Neuronal stem cell (in vitro differentiated cells): ENCODE measurements around the gene LDLRAD2. TPM values are rescaled to one million over a fixed set of nuclear protein-coding genes. Genes with fewer than 3 reads are reported as not detected.

ENCODE experiments used
- DNase-seq: peaks from one replicate; pipeline ENCODE4 v3.0.0-alpha.2; 2013; ENCODE audit warnings: low spot score
- H2AFZ ChIP-seq: one replicate; pipeline ENCODE4 v1.6.1; 2013; ENCODE audit warnings: mild to moderate bottlenecking, low read length, inconsistent platforms
- H2AK5ac ChIP-seq: 2 replicates; pipeline ENCODE4 v1.6.1; 2013; ENCODE audit warnings: low read depth, mild to moderate bottlenecking, inconsistent platforms, low read length, moderate library complexity, mixed read lengths
- H2BK120ac ChIP-seq: 2 replicates; pipeline ENCODE4 v1.6.1; 2013; ENCODE audit warnings: low read depth, mild to moderate bottlenecking, inconsistent platforms, low read length, moderate library complexity, mixed read lengths
- H2BK12ac ChIP-seq: one replicate; pipeline ENCODE4 v1.6.1; 2013; ENCODE audit warnings: low read length, inconsistent platforms
- H2BK15ac ChIP-seq: 2 replicates; pipeline ENCODE4 v1.6.1; 2013; ENCODE audit warnings: mild to moderate bottlenecking, low read length, inconsistent platforms, mixed read lengths
- H2BK5ac ChIP-seq: one replicate; pipeline ENCODE4 v1.6.1; 2013; ENCODE audit warnings: inconsistent platforms, mild to moderate bottlenecking, low read length, moderate library complexity
- H3K14ac ChIP-seq: one replicate; pipeline ENCODE4 v1.6.1; 2013; ENCODE audit warnings: low read length, inconsistent platforms
- H3K18ac ChIP-seq: 2 replicates; pipeline ENCODE4 v1.6.1; 2013; ENCODE audit warnings: low read length, inconsistent platforms
- H3K23ac ChIP-seq: 2 replicates; pipeline ENCODE4 v1.6.1; 2013; ENCODE audit warnings: low read depth, mild to moderate bottlenecking, mixed read lengths, low read length, inconsistent platforms; ENCODE audit not compliant: poor library complexity
- H3K27ac ChIP-seq: replicated peaks from 3 replicates; pipeline ENCODE4 v1.5.1; 2013; ENCODE audit warnings: low read length, inconsistent platforms
- H3K27me3 ChIP-seq, 3 experiments: 2 replicates each; pipeline ENCODE4 v1.6.1; 2013; ENCODE audit warnings: low read length in 3 of 3, mild to moderate bottlenecking in 2 of 3, inconsistent platforms in 1 of 3, low read depth in 1 of 3, mixed read lengths in 1 of 3, moderate library complexity in 1 of 3; ENCODE audit not compliant: control insufficient read depth in 3 of 3, insufficient read depth in 3 of 3
- H3K36me3 ChIP-seq, 2 donors: replicated peaks in 1 of 2; 2 replicates each; pipeline ENCODE4 v1.6.1; 2013; ENCODE audit warnings: low read length in 2 of 2; ENCODE audit not compliant: control insufficient read depth in 2 of 2, insufficient read depth in 2 of 2
- H3K4ac ChIP-seq: 2 replicates; pipeline ENCODE4 v1.6.1; 2013; ENCODE audit warnings: inconsistent platforms, mild to moderate bottlenecking, low read length, moderate library complexity
- H3K4me1 ChIP-seq, 2 donors: 1 replicate in 1 of 2; 2 replicates in 1 of 2; pipeline ENCODE4 v1.6.1; 2013; ENCODE audit warnings: low read length in 2 of 2, low read depth in 1 of 2; ENCODE audit not compliant: control insufficient read depth in 2 of 2, insufficient read depth in 1 of 2
- H3K4me2 ChIP-seq: one replicate; pipeline ENCODE4 v1.6.1; 2013; ENCODE audit warnings: mild to moderate bottlenecking, low read length, inconsistent platforms; ENCODE audit not compliant: insufficient read depth, poor library complexity, severe bottlenecking
- H3K4me3 ChIP-seq, 2 donors: 2 replicates each; pipeline ENCODE4 v1.5.1; 2013; ENCODE audit warnings: low read length in 2 of 2, mild to moderate bottlenecking in 2 of 2, inconsistent platforms in 1 of 2, moderate library complexity in 1 of 2
- H3K79me1 ChIP-seq: one replicate; pipeline ENCODE4 v1.6.1; 2013; ENCODE audit warnings: low read depth, mild to moderate bottlenecking, inconsistent platforms, low read length, moderate library complexity
- H3K9ac ChIP-seq: one replicate; pipeline ENCODE4 v1.6.1; 2013; ENCODE audit warnings: mild to moderate bottlenecking, low read depth, low read length, inconsistent platforms; ENCODE audit not compliant: poor library complexity
- H3K9me3 ChIP-seq, 2 donors: replicated peaks in 1 of 2; 2 replicates each; pipeline versions ENCODE3 to v1.6.1; 2013; ENCODE audit warnings: low read length in 2 of 2, mild to moderate bottlenecking in 2 of 2, inconsistent platforms in 1 of 2, low read depth in 1 of 2, mixed read lengths in 1 of 2, moderate library complexity in 1 of 2; ENCODE audit not compliant: control insufficient read depth in 2 of 2, insufficient read depth in 1 of 2
- H4K8ac ChIP-seq: one replicate; pipeline ENCODE4 v1.6.1; 2013; ENCODE audit warnings: low read depth, mild to moderate bottlenecking, inconsistent platforms, low read length, moderate library complexity
- H4K91ac ChIP-seq: one replicate; pipeline ENCODE4 v1.6.1; 2013; ENCODE audit warnings: low read length, low read depth, mild to moderate bottlenecking, inconsistent platforms; ENCODE audit not compliant: poor library complexity
- WGBS, 2 donors: extraction: QIAGEN DNeasy Blood & Tissue Kit; methylation state at CpG; one replicate each; pipeline ENCODE4 v1.1.7; 2013; ENCODE audit warnings: missing lambda C conversion rate in 2 of 2, mixed read lengths in 1 of 2; ENCODE audit not compliant: insufficient read length in 2 of 2, insufficient replicate concordance in 1 of 2; ENCODE audit errors: extremely low coverage in 2 of 2; 5-methylcytosine and 5-hydroxymethylcytosine counted together
- polyA plus RNA-seq, 2 experiments: library from polyadenylated mRNA; stranded (reverse); fragments of 200-250 nt; gene quantifications; one replicate each; pipeline ENCODE4 v1.2.3, GENCODE V29; 2013

LDLRAD2 gene, protein sequence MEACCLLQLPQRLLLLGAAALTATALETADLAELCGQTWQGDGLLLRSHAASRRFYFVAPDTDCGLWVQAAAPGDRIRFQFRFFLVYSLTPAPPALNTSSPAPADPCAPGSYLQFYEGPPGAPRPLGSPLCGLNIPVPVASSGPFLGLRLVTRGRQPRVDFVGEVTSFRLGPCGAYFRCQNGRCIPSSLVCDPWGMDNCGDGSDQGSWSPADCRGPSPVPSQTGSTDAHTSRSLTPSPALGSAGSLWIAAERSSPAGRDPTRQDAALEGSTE
- polyA plus RNA-seq (2013, experiment 1 of 2), result 0.28 TPM
- polyA plus RNA-seq (2013, experiment 2 of 2), result 0.28 TPM

DNA sequence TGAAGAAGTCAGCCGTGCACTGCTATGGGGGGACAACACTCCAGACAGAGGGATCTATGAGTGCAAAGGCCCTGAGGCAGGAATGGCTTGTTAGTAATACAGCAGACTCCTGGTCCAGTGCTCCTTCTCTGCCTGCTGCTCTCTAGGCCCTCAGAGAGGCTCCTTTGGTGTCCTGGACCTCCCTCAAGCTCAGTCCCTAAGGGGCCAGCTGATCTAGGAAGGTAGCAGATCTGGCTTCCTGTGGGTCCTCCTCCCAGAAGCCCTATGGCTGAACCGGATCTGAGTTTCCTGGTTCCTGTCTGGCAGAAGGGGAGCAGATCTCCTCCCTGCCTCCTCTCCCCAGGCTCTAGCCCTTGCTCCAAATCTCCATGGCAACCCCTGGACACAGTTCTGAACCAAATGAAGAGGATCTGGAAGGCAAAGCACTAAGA, at the start of gene LDLRAD2:
LDLRAD2 (plus strand) TSS at position 391 of the 431 bp plus-strand sequence. CDS start 187 bp downstream, outside the sequence.
- DNase-seq, result no peak
- H3K4ac ChIP-seq, result no peak within 1 kb of the TSS
- H2AK5ac ChIP-seq, result peak within 1 kb of the TSS; percentile 66

DNA sequence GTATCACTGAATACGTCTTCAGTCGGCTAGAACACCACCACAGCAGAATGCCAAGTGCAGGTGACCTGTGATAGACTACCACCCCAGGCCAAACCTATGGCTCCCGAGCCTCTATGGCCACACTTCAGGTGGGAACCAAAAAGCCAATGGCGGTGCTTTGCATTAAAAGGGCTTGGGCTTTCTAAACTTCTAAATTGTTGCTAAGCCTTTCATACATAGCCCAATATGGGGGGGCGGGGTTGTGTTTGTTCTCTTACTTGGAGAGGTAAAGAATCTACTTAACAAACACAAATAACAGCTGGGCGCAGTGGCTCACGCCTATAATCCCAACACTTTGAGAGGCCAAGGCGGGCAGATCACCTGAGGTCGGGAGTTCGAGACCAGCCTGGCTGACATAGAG, 48.8 kb upstream of the LDLRAD2 start:
- Histone ChIP-seq H3K36me3 (peaks cover 0 to 3% of the 10 kb centered on the region in 2 donors), H3K9me3 (no peaks in the 10 kb centered on the region), H2BK12ac (no peak overlapping the region), H3K14ac (no peak overlapping the region), H2BK120ac (no peak overlapping the region), H2AK5ac (no peak overlapping the region), H4K91ac (no peak overlapping the region), H4K8ac (no peak overlapping the region), H3K18ac (no peak overlapping the region), H3K9ac (no peak overlapping the region), H3K27ac (no peak overlapping the region), H3K4me2 (no peak overlapping the region), H3K27me3 (no peaks in the 10 kb centered on the region), H3K4me3 (no peak overlapping the region), H2BK5ac (no peak overlapping the region), H3K79me1 (peaks cover 10% of the 10 kb centered on the region), H3K4ac (no peak overlapping the region), H3K23ac (no peak overlapping the region), H3K4me1 (peaks cover 2 to 3% of the 10 kb centered on the region in 2 donors), H2BK15ac (no peak overlapping the region), H2AFZ (no peak overlapping the region)
- WGBS, 2 donors, result no CpG with 5 or more reads among the region's 10 CpGs
- DNase-seq, result no peak

More for the DNA sequence above, at the start of gene LDLRAD2:
- no peaks in the 10 kb centered on the region for H3K9me3 ChIP-seq
- peak within 1 kb of the TSS; percentile 27 for H2AFZ ChIP-seq
- no peak within 1 kb of the TSS for H2BK12ac ChIP-seq
- H3K36me3 ChIP-seq, result no peaks in the 10 kb centered on the region
- WGBS, 2 donors, result no CpG with 5 or more reads among the region's 2 CpGs
- no peaks in the 10 kb centered on the region for H3K27me3 ChIP-seq
- no peak within 1 kb of the TSS for H3K4me3 ChIP-seq
- H2BK120ac ChIP-seq, result no peak within 1 kb of the TSS
- no peaks in the 10 kb centered on the region for H3K79me1 ChIP-seq
- peaks cover 3 to 10% of the 10 kb centered on the region in 2 donors for H3K4me1 ChIP-seq
- no peak within 1 kb of the TSS for H2BK5ac ChIP-seq
- H2BK15ac ChIP-seq, result no peak within 1 kb of the TSS
- H3K23ac ChIP-seq, result no peak within 1 kb of the TSS
- peak within 1 kb of the TSS; percentile 12 for H3K9ac ChIP-seq
- H3K27ac ChIP-seq, result no peak within 1 kb of the TSS
- no peak within 1 kb of the TSS for H4K8ac ChIP-seq
- no peak within 1 kb of the TSS for H4K91ac ChIP-seq
- no peak within 1 kb of the TSS for H3K18ac ChIP-seq
- H3K4me2 ChIP-seq, result no peak within 1 kb of the TSS
- no peak within 1 kb of the TSS for H3K14ac ChIP-seq

DNA sequence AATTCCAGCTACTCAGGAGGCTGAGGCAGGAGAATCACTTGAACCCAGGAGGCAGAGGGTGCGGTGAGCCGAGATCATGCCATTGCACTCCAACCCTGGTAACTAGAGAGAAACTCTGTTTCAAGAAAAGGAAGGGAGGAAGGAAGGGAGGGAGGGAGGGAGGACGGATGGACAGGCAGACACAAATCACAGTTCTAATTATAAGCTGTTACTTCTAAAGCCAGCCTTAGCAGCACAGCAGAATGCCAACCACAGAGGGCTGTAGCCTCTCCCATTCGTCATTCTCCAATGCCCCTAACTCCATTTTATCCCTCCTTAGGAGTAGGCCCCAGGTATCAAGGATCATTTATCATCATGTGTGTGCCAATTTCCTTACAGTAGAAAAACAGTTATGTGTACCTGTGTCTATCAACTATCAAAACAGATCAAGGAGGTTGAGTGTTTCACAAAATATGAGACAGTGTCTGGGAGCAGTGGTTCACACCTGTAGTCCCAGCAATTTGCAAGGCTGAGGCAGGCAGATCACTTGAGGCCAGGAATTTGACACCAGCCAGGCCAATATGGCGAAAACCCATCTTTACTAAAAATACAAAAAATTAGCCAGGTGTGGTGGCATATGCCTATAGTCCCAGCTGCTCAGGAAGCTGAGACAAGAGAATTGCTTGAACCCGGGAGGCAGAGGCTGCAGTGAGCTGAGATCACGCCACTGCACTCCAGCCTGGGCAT, 48.2 kb upstream of the LDLRAD2 start:
- Histone ChIP-seq H3K18ac (no peak overlapping the region), H3K9me3 (no peaks in the 10 kb centered on the region), H3K4me2 (no peak overlapping the region), H2AFZ (no peak overlapping the region), H2BK5ac (no peak overlapping the region), H2BK120ac (no peak overlapping the region), H3K14ac (no peak overlapping the region), H4K8ac (no peak overlapping the region), H3K9ac (no peak overlapping the region), H3K36me3 (peaks cover 0 to 3% of the 10 kb centered on the region in 2 donors), H2BK15ac (no peak overlapping the region), H2BK12ac (no peak overlapping the region), H3K27ac (no peak overlapping the region), H3K4me1 (peaks cover 2 to 3% of the 10 kb centered on the region in 2 donors), H2AK5ac (no peak overlapping the region), H3K4ac (no peak overlapping the region), H3K27me3 (no peaks in the 10 kb centered on the region), H3K23ac (no peak overlapping the region), H4K91ac (no peak overlapping the region), H3K79me1 (peaks cover 5% of the 10 kb centered on the region), H3K4me3 (no peak overlapping the region)
- no CpG with 5 or more reads among the region's 7 CpGs for WGBS, 2 donors
- DNase-seq, result no peak
